Nephron (organoid): ENCODE results near the gene NPTXR.
A peak's percentile ranks its signal among the peaks of the same experiment; 100 is the strongest.

Experiments used
- H3K27ac Mint-ChIP-seq, 3 experiments: 2 replicates each; pipeline ENCODE4 v1.8.0; 2020; ENCODE audit warnings: mixed read lengths in 3 of 3, mild to moderate bottlenecking in 2 of 3, moderate library complexity in 1 of 3
- H3K27me3 Mint-ChIP-seq: 2 replicates; pipeline ENCODE4 v1.8.0; 2021; ENCODE audit warnings: low read depth, mild to moderate bottlenecking, moderate library complexity, mixed read lengths
- H3K36me3 Mint-ChIP-seq: 2 replicates; pipeline ENCODE4 v1.8.0; 2020; ENCODE audit warnings: low read depth, mixed read lengths
- H3K4me1 Mint-ChIP-seq: 2 replicates; pipeline ENCODE4 v1.8.0; 2020; ENCODE audit warnings: mixed read lengths
- H3K4me3 Mint-ChIP-seq, 3 experiments: 2 replicates each; pipeline ENCODE4 v1.8.0; 2020; ENCODE audit warnings: mild to moderate bottlenecking in 3 of 3, mixed read lengths in 3 of 3, moderate library complexity in 2 of 3
- H3K9me3 Mint-ChIP-seq: 2 replicates; pipeline ENCODE4 v1.8.0; 2020; ENCODE audit warnings: mixed read lengths
- TF ChIP-seq, protein P1 (sequence below), 3 experiments: fragments of 200-600 bp; sonication (generic); IDR thresholded peaks; one replicate each; pipeline ENCODE4 v1.5.0; 2021; ENCODE audit warnings: antibody characterized with exemption in 3 of 3; ENCODE audit not compliant: unreplicated experiment in 3 of 3

NPTXR gene

DNA sequence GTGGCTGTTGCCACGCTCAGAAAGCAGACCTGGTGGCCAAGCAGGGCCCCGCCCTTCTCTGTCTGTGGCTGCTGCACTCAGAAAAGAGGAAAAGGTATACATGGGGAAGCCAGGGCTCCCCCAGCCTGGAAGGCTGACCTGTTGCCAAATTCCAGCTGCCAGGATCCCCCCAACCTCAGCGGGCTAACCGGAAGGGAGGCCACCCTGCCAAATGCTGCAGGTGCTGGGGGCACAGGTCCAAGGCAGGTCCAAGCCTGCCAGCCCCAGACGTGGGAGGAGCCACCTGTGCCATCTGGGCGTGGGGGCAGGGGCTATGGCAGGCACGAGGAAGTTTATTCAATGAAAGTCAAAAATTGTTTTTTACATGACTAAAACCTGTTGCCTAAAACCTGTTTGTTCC is 2.6 kb downstream of the NPTXR start:
- Mint-ChIP-seq H3K36me3 (no peaks in the 10 kb centered on the region), H3K27me3 (peaks cover 62% of the 10 kb centered on the region), H3K27ac (no peak overlapping the region), H3K9me3 (no peaks in the 10 kb centered on the region), H3K4me1 (peaks cover 19% of the 10 kb centered on the region), H3K4me3 (peak overlapping the region in 1 of 3 experiments; percentile 54)
- TF ChIP-seq, protein P1, sequence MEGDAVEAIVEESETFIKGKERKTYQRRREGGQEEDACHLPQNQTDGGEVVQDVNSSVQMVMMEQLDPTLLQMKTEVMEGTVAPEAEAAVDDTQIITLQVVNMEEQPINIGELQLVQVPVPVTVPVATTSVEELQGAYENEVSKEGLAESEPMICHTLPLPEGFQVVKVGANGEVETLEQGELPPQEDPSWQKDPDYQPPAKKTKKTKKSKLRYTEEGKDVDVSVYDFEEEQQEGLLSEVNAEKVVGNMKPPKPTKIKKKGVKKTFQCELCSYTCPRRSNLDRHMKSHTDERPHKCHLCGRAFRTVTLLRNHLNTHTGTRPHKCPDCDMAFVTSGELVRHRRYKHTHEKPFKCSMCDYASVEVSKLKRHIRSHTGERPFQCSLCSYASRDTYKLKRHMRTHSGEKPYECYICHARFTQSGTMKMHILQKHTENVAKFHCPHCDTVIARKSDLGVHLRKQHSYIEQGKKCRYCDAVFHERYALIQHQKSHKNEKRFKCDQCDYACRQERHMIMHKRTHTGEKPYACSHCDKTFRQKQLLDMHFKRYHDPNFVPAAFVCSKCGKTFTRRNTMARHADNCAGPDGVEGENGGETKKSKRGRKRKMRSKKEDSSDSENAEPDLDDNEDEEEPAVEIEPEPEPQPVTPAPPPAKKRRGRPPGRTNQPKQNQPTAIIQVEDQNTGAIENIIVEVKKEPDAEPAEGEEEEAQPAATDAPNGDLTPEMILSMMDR (IDR thresholded peaks at IDR 0.05; ENCODE audit: unreplicated experiment in 3 of 3), result no peak

DNA sequence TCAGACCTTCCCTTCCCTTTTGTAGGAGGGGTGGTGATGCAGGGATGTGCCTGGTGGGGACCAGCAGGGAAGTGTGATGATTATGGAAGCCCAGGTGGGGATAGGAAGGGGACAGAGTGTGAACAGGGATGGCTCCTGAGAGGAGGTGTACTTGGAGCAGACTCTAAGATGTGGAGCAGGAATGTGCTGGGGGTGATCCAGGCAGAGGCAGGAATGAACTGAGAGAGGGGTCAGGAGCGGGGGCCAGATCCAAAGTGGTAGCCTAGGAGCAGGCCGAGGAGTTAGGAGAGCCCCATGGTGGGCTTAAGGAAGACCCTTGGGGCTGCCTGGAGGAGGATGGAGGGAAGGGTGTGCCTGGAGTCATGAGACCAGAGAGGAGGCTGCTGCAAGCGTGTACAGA is 3.7 kb downstream of the NPTXR start:
- Mint-ChIP-seq H3K27ac (no peak overlapping the region), H3K27me3 (peaks cover 61% of the 10 kb centered on the region), H3K36me3 (no peaks in the 10 kb centered on the region), H3K4me3 (peak overlapping the region; percentile 22 to 64 (median 54)), H3K9me3 (no peaks in the 10 kb centered on the region), H3K4me1 (peaks cover 19% of the 10 kb centered on the region)
- TF ChIP-seq, protein P1 (IDR thresholded peaks at IDR 0.05; ENCODE audit: unreplicated experiment in 3 of 3), result no peak

DNA sequence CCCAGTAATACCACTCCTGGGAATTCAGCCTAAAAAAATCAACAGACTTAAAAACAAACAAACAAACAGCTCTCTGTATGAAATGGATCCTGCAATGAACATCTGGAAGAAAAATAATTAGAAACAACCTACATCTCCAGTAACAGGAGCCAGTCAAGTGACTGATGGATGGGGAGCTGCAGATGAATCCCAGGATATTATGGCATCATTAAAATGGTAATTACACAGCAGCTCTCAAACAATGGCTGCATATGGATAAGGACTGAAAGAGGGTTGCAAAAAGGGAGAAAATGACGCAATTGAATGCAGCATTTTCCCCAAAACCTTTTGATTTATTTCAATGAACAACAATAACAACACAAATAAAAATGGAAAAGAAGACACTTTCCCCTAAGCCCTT is 4.1 kb downstream of the NPTXR start:
- Mint-ChIP-seq H3K4me1 (peaks cover 19% of the 10 kb centered on the region), H3K4me3 (peak overlapping the region in 2 of 3 experiments; percentile 54 to 64), H3K9me3 (no peaks in the 10 kb centered on the region), H3K27me3 (peaks cover 59% of the 10 kb centered on the region), H3K36me3 (no peaks in the 10 kb centered on the region), H3K27ac (no peak overlapping the region)
- TF ChIP-seq, protein P1 (IDR thresholded peaks at IDR 0.05; ENCODE audit: unreplicated experiment in 3 of 3), result no peak

DNA sequence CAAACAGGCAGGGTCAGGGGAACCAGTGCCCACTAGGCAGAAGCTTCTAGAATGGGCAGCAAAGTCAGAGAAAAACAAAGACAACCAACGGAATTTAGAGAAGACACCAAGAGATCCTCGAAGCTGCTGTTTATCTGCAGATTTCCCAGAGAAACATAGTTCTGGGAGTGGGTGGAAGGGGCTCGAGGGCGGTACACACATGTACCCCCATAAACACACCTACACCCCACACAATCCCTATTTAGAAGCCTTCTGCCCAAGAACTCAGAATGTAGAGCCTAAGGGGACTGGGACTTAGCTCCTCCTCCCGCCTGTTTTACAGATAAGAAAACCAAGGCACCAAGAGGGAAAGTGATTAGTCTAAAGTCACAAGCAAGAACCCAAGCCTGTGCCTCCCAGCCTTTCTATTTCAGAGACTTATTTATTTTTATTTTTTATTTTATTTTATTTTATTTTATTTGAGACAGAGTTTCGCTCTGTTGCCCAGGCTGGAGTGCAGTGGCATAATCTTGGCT is 6.4 kb downstream of the NPTXR start:
- Mint-ChIP-seq H3K27me3 (peaks cover 56% of the 10 kb centered on the region), H3K4me1 (peaks cover 15% of the 10 kb centered on the region), H3K4me3 (no peak overlapping the region), H3K27ac (no peak overlapping the region), H3K9me3 (no peaks in the 10 kb centered on the region), H3K36me3 (no peaks in the 10 kb centered on the region)
- TF ChIP-seq, protein P1 (IDR thresholded peaks at IDR 0.05; ENCODE audit: unreplicated experiment in 3 of 3), result no peak

DNA sequence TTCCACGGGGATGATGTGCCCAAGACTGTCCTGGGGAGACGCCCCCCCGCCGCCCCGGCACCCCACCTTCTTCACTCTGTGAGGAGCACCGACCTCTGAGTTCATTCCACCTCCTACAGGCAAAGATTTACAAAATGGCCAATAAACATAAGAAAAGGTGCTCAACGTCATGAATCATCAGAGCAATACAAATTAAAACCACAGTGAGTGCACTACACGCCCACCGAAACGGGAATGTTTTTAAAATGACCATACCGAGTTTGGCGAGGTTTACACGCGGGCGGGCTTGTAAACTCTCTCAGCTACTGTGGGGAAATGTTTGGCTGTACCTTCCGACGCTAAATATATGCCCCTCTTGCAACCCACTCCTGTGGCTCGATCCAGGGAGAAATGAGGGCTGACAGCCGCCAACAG is 7.9 kb downstream of the NPTXR start:
- H3K36me3 Mint-ChIP-seq, result no peaks in the 10 kb centered on the region

DNA sequence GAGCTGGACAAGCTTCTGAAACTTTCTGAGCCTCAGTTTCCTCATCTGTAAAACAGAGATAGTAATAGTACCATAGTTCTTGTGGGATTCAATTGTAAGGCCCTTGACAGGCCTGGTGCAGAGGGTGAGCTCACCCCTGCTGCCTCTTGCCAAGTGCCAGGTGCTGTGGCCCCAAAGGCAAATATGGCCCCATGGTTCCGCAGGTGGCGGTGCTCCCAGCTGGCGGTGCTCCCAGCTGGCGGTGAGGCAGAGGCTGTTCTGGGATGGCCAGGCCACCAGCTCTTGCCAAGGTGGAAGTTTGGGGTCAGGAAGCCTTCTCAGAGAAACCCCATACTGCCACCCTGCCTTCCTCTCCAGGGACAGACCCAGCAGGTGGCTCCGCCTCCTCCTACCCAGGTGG is 8.8 kb downstream of the NPTXR start:
- no peaks in the 10 kb centered on the region for H3K36me3 Mint-ChIP-seq
- TF ChIP-seq, protein P1 (IDR thresholded peaks at IDR 0.05; ENCODE audit: unreplicated experiment in 3 of 3), result no peak
- no peaks in the 10 kb centered on the region for H3K9me3 Mint-ChIP-seq
- no peak overlapping the region for H3K27ac Mint-ChIP-seq
- H3K4me3 Mint-ChIP-seq, result no peak overlapping the region
- H3K27me3 Mint-ChIP-seq, result peaks cover 39% of the 10 kb centered on the region
- H3K4me1 Mint-ChIP-seq, result peaks cover 2% of the 10 kb centered on the region

More for the DNA sequence above, 7.9 kb downstream of the NPTXR start:
- no peaks in the 10 kb centered on the region for H3K9me3 Mint-ChIP-seq
- H3K27ac Mint-ChIP-seq, result no peak overlapping the region
- H3K27me3 Mint-ChIP-seq, result peaks cover 48% of the 10 kb centered on the region
- peaks cover 11% of the 10 kb centered on the region for H3K4me1 Mint-ChIP-seq
- TF ChIP-seq, protein P1 (IDR thresholded peaks at IDR 0.05; ENCODE audit: unreplicated experiment in 3 of 3), result no peak
- H3K4me3 Mint-ChIP-seq, result no peak overlapping the region
